HEK293 (cell line): ENCODE measurements around the gene AFF3.

Experiments used
- ZNF140 ChIP-seq: fragments of 450-650 bp; formaldehyde crosslinking; IDR thresholded peaks from 2 replicates; pipeline ENCODE4 v1.5.1; 2016; ENCODE audit warnings: missing biosample characterization, missing genetic modification characterization
- ZNF274 ChIP-seq, 2 experiments: fragments of 200-500 bp in 1 of 2; fragments of 450-650 bp in 1 of 2; sonication (Bioruptor generic) in 1 of 2; formaldehyde crosslinking in 1 of 2; IDR thresholded peaks; 2 replicates each; pipeline versions ENCODE4 v1.5.1 to v1.6.1; 2014 to 2016; ENCODE audit warnings: borderline replicate concordance in 1 of 2, inconsistent platforms in 1 of 2, low read length in 1 of 2, missing biosample characterization in 1 of 2, missing genetic modification characterization in 1 of 2
- ZXDB ChIP-seq: fragments of 450-650 bp; formaldehyde crosslinking; IDR thresholded peaks from 2 replicates; pipeline ENCODE4 v1.5.1; 2016; ENCODE audit warnings: missing biosample characterization, missing genetic modification characterization
- TF ChIP-seq, protein P1 (sequence below): fragments of 450-650 bp; formaldehyde crosslinking; IDR thresholded peaks from 2 replicates; pipeline ENCODE4 v1.5.1; 2016; ENCODE audit warnings: missing biosample characterization, missing genetic modification characterization

DNA sequence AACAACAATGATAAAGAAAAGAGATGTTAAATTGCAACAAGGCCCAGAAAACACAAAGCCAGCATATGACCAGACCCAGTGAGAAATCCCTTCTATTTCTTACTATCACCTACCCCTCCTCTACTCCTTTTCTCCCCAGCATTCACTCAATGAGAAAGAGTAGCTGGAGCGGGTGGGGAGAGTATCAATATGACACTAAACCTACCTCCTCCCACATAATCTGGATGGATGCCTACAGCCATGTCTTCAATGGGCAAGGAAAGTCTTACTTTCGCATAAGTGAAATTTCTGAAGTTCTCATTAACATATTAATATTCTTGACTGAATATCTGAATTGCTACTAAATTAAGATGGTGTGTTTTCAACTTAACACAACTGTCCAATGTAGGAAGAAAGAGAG is 78.2 kb downstream of the AFF3 start:
- TF ChIP-seq ZNF274 (IDR thresholded peaks at IDR 0.05; ENCODE audit: low read length), result no peak
- no peak for TF ChIP-seq ZNF274 (tag by site-specific recombination; IDR thresholded peaks at IDR 0.05; ENCODE audit: borderline replicate concordance)
- no peak for TF ChIP-seq ZXDB
- TF ChIP-seq, protein P1, sequence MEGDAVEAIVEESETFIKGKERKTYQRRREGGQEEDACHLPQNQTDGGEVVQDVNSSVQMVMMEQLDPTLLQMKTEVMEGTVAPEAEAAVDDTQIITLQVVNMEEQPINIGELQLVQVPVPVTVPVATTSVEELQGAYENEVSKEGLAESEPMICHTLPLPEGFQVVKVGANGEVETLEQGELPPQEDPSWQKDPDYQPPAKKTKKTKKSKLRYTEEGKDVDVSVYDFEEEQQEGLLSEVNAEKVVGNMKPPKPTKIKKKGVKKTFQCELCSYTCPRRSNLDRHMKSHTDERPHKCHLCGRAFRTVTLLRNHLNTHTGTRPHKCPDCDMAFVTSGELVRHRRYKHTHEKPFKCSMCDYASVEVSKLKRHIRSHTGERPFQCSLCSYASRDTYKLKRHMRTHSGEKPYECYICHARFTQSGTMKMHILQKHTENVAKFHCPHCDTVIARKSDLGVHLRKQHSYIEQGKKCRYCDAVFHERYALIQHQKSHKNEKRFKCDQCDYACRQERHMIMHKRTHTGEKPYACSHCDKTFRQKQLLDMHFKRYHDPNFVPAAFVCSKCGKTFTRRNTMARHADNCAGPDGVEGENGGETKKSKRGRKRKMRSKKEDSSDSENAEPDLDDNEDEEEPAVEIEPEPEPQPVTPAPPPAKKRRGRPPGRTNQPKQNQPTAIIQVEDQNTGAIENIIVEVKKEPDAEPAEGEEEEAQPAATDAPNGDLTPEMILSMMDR, result no peak
- no peak for TF ChIP-seq ZNF140
